Subcutaneous adipose tissue (tissue), 4 donors: Measurements from ENCODE around the gene AP1S2. TPM values are rescaled to one million over a fixed set of nuclear protein-coding genes. Genes with fewer than 3 reads are reported as not detected.

Experiments used
- CTCF ChIP-seq: fragments of 450-650 bp; IDR thresholded peaks from one replicate; pipeline ENCODE4 v1.5.1; 2016; ENCODE audit warnings: low read depth, mild to moderate bottlenecking, control low read depth, antibody characterized with exemption, moderate library complexity
- total RNA-seq, 4 donors: library from RNA; depleted of rRNA; stranded (reverse); fragments of >200 nt; gene quantifications; one replicate each; pipeline ENCODE4 v1.1.0, GENCODE V29; 2016

The AP1S2 gene
- total RNA-seq, 4 donors from 2014 or later = 50.1 to 101 (median 75.6) TPM

- TF ChIP-seq CTCF = no peak
These were observed 16.6 kb downstream of the AP1S2 start for GRCh38 chrX:15838017-15838416.

- TF ChIP-seq CTCF = no peak
These were observed 19.6 kb downstream of the AP1S2 start for GRCh38 chrX:15834827-15835595.

GRCh38 chrX:15834053-15834452 lies 20.6 kb downstream of the AP1S2 start:
- no peak for TF ChIP-seq CTCF

GRCh38 chrX:15829217-15829616 lies 25.4 kb downstream of the AP1S2 start:
- TF ChIP-seq CTCF = no peak

- TF ChIP-seq CTCF = no peak
These were observed 28.7 kb downstream of the AP1S2 start for GRCh38 chrX:15825936-15826335.

- no peak for TF ChIP-seq CTCF
These were observed 31.7 kb downstream of the AP1S2 start for GRCh38 chrX:15822922-15823321.

GRCh38 chrX:15820106-15821073 lies 34.2 kb downstream of the AP1S2 start:
- TF ChIP-seq CTCF = no peak
